Measurements from ENCODE around the gene LIG4. TPM values are rescaled to one million over a fixed set of nuclear protein-coding genes. Genes with fewer than 3 reads are reported as not detected.

Gene LIG4
- total and polyA plus RNA-seq, 2 donors from 2014 or later: 5.9 to 9.3 TPM

- no peak for FAIRE-seq
- intact Hi-C loops (cut with DNase I): no loop called here
Measured at GRCh38 chr13:108226184-108226583, 10.8 kb upstream of the LIG4 start.

DNA sequence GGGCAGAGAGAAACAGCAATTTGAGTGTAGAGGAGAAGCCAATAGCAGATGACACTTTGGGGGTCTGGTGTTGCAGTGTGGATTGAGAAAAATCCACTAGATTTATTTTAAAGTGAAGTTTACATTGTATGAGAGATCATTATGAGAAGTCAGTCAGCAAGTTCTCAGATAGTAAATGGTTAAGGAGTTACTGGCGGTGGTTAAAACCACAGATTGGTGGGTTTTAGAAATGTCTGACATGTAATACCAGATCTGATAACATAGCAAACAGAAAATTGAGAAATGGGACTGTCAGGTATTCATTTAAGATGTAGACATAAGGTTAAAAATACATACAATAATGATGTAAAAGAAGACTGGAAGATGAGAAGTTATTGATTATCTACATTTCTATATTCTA lies 10.1 kb upstream of the LIG4 start:
- FAIRE-seq (no peak), DNase-seq (no peak)
- Histone ChIP-seq H3K27me3 (ENCODE audit: control insufficient read depth, insufficient read depth, low read length) (no peaks in the 10 kb centered on the region), H3K27ac (ENCODE audit: low read depth in 2 of 2, low read length in 2 of 2) (no peak overlapping the region), H3K36me3 (ENCODE audit: control insufficient read depth in 2 of 3, insufficient read depth in 3 of 3, low read length in 3 of 3) (no peaks in the 10 kb centered on the region), H3K4me3 (ENCODE audit: low read length in 3 of 3) (no peak overlapping the region), H3K4me1 (ENCODE audit: control insufficient read depth in 2 of 3, insufficient read depth in 2 of 3, low read depth in 1 of 3, low read length in 3 of 3) (peaks cover 0 to 2% (median 0%) of the 10 kb centered on the region in 3 donors), H3K9ac (ENCODE audit: low read length in 3 of 3) (no peak overlapping the region), H3K9me3 (ENCODE audit: control insufficient read depth in 2 of 3, insufficient read depth in 1 of 3, low read length in 3 of 3) (no peaks in the 10 kb centered on the region)
- intact Hi-C loops (cut with DNase I): no loop called here
- no peak for TF ChIP-seq CTCF (IDR thresholded peaks at IDR 0.05; ENCODE audit: borderline replicate concordance, extremely low read depth, insufficient read depth)

More at GRCh38 chr13:108226184-108226583, 10.8 kb upstream of the LIG4 start:
- H3K27ac ChIP-seq (ENCODE audit: low read depth in 2 of 2, low read length in 2 of 2): no peak overlapping the region
- no peaks in the 10 kb centered on the region for H3K9me3 ChIP-seq (ENCODE audit: control insufficient read depth in 2 of 3, insufficient read depth in 1 of 3, low read length in 3 of 3)
- H3K9ac ChIP-seq (ENCODE audit: low read length in 3 of 3): no peak overlapping the region
- H3K36me3 ChIP-seq (ENCODE audit: control insufficient read depth in 2 of 3, insufficient read depth in 3 of 3, low read length in 3 of 3): no peaks in the 10 kb centered on the region
- H3K4me3 ChIP-seq (ENCODE audit: low read length in 3 of 3): no peak overlapping the region
- H3K4me1 ChIP-seq (ENCODE audit: control insufficient read depth in 2 of 3, insufficient read depth in 2 of 3, low read depth in 1 of 3, low read length in 3 of 3): peaks cover 0 to under 1% (median 0%) of the 10 kb centered on the region in 3 donors
- H3K27me3 ChIP-seq (ENCODE audit: control insufficient read depth, insufficient read depth, low read length): no peaks in the 10 kb centered on the region
- DNase-seq: peak in 1 of 5 donors; percentile 27
- TF ChIP-seq CTCF (IDR thresholded peaks at IDR 0.05; ENCODE audit: borderline replicate concordance, extremely low read depth, insufficient read depth): no peak

DNA sequence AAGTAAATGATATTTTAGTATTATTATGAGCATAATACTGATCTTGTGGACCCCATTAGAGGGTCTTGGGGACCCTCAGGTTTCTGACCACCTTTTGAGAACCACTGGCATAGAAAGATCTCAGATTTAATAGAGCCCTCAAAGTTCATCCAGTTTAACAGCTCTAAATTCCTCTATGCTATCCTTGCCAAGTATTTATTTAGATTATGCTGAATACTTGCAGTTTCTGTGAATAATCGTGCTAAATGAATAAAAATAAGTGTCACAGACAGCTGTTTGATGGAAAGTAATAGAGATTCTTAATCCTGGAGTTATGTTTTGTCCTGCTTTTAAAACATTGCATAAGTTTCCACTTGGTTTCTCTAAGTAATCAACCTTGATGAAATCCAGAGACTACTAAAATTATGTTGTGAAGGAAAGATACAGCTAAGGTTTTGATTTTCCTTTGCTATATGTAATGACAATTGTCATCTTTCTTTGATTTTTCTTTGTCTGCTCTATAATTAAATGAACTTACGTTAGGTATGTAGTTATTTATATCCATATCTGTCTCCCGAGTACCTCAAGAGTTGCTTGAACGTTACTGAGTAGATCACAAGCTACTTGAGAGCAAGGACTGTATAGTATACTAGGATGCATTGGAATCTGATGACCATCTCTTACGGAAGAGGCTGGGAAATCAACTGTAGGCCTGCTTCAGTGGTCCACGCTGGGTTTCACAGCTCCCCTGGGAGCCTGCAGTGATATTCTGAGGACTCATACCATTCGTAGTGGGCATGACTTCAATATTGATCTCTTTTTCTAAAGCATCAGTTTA lies 8.6 kb upstream of the LIG4 start:
- TF ChIP-seq CTCF (IDR thresholded peaks at IDR 0.05; ENCODE audit: borderline replicate concordance, extremely low read depth, insufficient read depth): no peak
- H3K9ac ChIP-seq (ENCODE audit: low read length in 3 of 3): no peak overlapping the region

More for the DNA sequence above, 8.6 kb upstream of the LIG4 start:
- H3K9me3 ChIP-seq (ENCODE audit: control insufficient read depth in 2 of 3, insufficient read depth in 1 of 3, low read length in 3 of 3): no peaks in the 10 kb centered on the region
- H3K4me3 ChIP-seq (ENCODE audit: low read length in 3 of 3): no peak overlapping the region
- H3K27ac ChIP-seq (ENCODE audit: low read depth in 2 of 2, low read length in 2 of 2): no peak overlapping the region
- FAIRE-seq (no peak), DNase-seq (no peak)
- no peaks in the 10 kb centered on the region for H3K36me3 ChIP-seq (ENCODE audit: control insufficient read depth in 2 of 3, insufficient read depth in 3 of 3, low read length in 3 of 3)
- intact Hi-C loops (cut with DNase I): no loop called here
- H3K27me3 ChIP-seq (ENCODE audit: control insufficient read depth, insufficient read depth, low read length): no peaks in the 10 kb centered on the region
- peaks cover 0 to 10% (median 7%) of the 10 kb centered on the region in 3 donors for H3K4me1 ChIP-seq (ENCODE audit: control insufficient read depth in 2 of 3, insufficient read depth in 2 of 3, low read depth in 1 of 3, low read length in 3 of 3)
